Measurements from ENCODE around the gene PON3.

GRCh38 chr7:95441042-95441823 lies 45.1 kb upstream of the PON3 start:
- TF ChIP-seq CTCF (IDR thresholded peaks at IDR 0.05): no peak
- TF ChIP-seq POLR2A (IDR thresholded peaks at IDR 0.05): no peak
